Anterior cingulate cortex (tissue), 58 donors: Measurements from ENCODE around the gene KRTAP20-2.

Experiments
- DNase-seq, 58 donors: peaks; one replicate each; lab custom pipeline; 2025; lab: John Stamatoyannopoulos, UW

Gene KRTAP20-2

GRCh38 chr21:30634906-30635305, at the start of gene KRTAP20-2:
Gene KRTAP20-2 (plus strand): TSS chr21:30635206. CDS start chr21:30635264, 58 bp downstream.
- no peak for DNase-seq

GRCh38 chr21:30590297-30590696, 44.7 kb upstream of the KRTAP20-2 start, which contains the start of gene KRTAP22-2:
Gene KRTAP22-2 (minus strand): TSS chr21:30590397.
- no peak for DNase-seq

GRCh38 chr21:30592140-30592539, 42.9 kb upstream of the KRTAP20-2 start, which contains the start of gene KRTAP6-3:
Gene KRTAP6-3 (plus strand): TSS chr21:30592440. CDS start chr21:30592446, 6 bp downstream.
- no peak for DNase-seq

GRCh38 chr21:30598802-30599201, 36.2 kb upstream of the KRTAP20-2 start, which contains the start of gene KRTAP6-2:
Gene KRTAP6-2 (minus strand): TSS chr21:30598902. CDS start chr21:30598874, 28 bp downstream.
- no peak for DNase-seq

GRCh38 chr21:30600787-30601186, 34.2 kb upstream of the KRTAP20-2 start, which contains the start of gene KRTAP22-1:
Gene KRTAP22-1 (plus strand): TSS chr21:30601087.
- DNase-seq = no peak

- DNase-seq = no peak
Measured at GRCh38 chr21:30605968-30606367, 29.0 kb upstream of the KRTAP20-2 start.

GRCh38 chr21:30612132-30612531, 22.9 kb upstream of the KRTAP20-2 start:
- no peak for DNase-seq

- no peak for DNase-seq
Measured at GRCh38 chr21:30613836-30614235, 21.2 kb upstream of the KRTAP20-2 start, which contains the start of gene KRTAP6-1. Gene KRTAP6-1 (minus strand): TSS chr21:30613930. CDS start chr21:30613904, 26 bp downstream.

GRCh38 chr21:30615199-30615598, 19.8 kb upstream of the KRTAP20-2 start:
- DNase-seq = no peak

- DNase-seq = no peak
Measured at GRCh38 chr21:30616125-30616524, 18.9 kb upstream of the KRTAP20-2 start, which contains the start of gene KRTAP20-1. Gene KRTAP20-1 (plus strand): TSS chr21:30616425. CDS start chr21:30616455, 30 bp downstream.

- no peak for DNase-seq
Measured at GRCh38 chr21:30620080-30620479, 14.9 kb upstream of the KRTAP20-2 start.

- no peak for DNase-seq
Measured at GRCh38 chr21:30620522-30620921, 14.5 kb upstream of the KRTAP20-2 start, which contains the start of gene KRTAP20-4. Gene KRTAP20-4 (plus strand): TSS chr21:30620627.

- DNase-seq = no peak
Measured at GRCh38 chr21:30623362-30623761, 11.6 kb upstream of the KRTAP20-2 start.

- no peak for DNase-seq
Measured at GRCh38 chr21:30625449-30626165, 9.4 kb upstream of the KRTAP20-2 start.

- DNase-seq = no peak
Measured at GRCh38 chr21:30628109-30628508, 6.9 kb upstream of the KRTAP20-2 start.

- no peak for DNase-seq
Measured at GRCh38 chr21:30629200-30629599, 5.8 kb upstream of the KRTAP20-2 start.

- no peak for DNase-seq
Measured at GRCh38 chr21:30638686-30639085, 3.7 kb downstream of the KRTAP20-2 start.

GRCh38 chr21:30642564-30642963, 7.6 kb downstream of the KRTAP20-2 start, which contains the start of gene KRTAP20-3:
Gene KRTAP20-3 (plus strand): TSS chr21:30642864.
- no peak for DNase-seq

- DNase-seq = no peak
Measured at GRCh38 chr21:30646904-30647414, 12.0 kb downstream of the KRTAP20-2 start.

GRCh38 chr21:30652891-30653290, 17.9 kb downstream of the KRTAP20-2 start:
- DNase-seq = no peak

- no peak for DNase-seq
Measured at GRCh38 chr21:30668776-30669175, 33.8 kb downstream of the KRTAP20-2 start.
